HG02798 (cell line): Measurements from ENCODE around the gene CAMK2D.

Experiments used
- ATAC-seq: cut with Tn5 transposase; IDR thresholded peaks from one replicate; pipeline ENCODE4 v1.9.1; 2021; ENCODE audit warnings: mild to moderate bottlenecking; ENCODE audit not compliant: unreplicated experiment, poor library complexity

CAMK2D gene

DNA sequence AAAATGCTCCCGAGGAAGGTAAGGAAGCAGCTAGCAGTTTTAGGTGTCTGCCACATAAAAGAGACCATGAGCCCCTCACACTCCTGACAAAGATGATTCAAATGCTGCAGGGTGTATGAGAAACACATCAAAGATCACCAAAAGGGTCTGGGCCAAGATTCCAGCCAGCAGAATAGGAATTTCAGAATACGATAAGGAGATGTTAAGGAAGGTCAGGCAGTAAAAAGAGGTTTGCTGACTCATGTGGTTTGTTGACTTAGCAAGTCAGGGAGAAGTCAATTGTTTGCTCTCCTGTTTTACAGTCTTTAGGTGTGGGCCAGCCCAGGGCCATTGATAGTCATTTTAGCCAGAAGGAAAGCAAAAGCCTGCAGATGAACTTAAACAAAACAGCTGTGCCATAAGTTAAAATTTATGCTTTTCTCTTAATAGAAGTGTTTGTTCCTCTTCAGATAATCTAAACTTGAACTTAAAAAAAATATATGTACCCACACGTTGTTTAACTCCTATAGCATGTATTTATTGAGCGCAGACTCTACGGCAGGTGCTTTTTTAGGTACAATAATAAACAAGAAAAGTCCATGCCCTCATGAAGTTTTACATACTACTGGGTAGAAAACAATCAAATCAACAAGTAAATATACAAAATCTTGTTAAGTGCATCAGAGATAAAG lies 115.6 kb downstream of the CAMK2D start:
- no peak for ATAC-seq

DNA sequence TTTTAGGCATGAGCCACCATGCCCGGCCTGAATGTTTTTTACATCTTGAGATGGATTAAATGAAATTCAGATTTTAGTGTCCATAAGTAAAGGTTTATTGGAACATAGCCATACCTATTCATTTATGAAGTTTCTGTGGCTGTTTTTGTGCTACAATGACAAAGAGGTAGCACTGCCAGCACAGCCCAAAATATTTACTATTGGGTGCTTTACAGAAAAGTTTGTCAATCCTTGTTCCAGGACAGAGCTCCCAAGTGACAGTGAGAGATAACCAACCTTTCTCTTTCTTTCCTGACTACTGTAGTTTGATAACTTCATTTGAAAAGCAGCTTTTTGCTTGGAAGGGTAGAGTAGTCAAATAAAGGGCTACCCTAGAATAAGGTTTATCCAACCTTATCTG lies 116.2 kb downstream of the CAMK2D start:
- no peak for ATAC-seq

DNA sequence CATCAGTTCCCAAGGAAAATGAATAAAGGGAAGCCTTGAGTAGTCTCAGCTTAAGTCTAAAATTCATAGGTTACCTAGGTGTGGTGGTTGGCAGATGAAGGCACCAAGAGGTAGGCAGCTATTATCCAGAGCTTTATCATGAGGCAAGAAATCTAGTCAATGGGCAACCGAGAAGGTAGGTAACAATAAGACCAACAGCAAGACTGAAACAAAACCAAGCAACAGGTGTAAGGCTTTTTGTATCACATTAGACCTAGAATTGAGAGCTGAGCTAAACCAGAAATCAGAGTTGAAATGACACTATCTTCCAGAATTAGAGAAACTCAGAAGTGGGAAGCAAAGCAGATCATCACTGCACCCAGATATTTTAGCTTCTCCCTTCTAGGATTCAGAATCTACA lies 117.1 kb downstream of the CAMK2D start:
- no peak for ATAC-seq

DNA sequence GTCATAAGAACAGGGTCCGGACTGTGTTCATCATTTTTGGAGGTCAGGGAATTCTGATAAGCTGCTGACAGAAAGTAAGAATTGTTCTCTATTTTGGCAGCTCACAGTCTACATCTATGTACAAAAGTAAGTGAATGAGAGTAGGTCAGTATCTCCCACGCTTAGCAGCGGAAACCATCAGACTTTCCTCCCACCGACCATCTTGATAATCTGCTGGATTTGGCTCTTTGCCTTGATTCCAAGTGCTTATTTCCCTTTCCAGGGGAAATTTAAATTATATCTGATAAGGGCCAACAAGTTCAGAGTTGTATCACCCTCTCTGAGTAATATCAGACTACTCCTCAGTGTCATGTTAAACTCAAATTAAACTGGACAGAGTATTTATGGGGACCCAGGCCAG lies 118.0 kb downstream of the CAMK2D start:
- no peak for ATAC-seq

DNA sequence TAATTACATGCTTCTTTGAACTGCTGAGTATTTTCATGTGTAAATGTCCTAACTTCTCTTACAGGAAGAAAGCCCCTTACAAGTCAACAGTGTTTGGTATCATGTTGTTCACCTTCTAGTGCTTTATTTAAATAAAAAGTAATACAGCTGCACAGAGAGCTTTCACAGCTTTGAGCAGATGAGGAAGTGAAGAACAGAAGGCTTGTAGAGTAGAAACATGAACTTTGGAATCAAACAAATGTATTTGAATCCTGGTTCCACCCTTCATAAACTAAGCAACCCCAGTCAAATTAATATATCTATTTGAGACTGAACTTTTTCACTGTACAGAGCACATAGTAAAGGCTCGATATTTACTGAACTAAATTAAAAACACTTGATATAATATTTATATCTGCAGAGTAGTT lies 120.5 kb downstream of the CAMK2D start:
- ATAC-seq, result peak; percentile 78

DNA sequence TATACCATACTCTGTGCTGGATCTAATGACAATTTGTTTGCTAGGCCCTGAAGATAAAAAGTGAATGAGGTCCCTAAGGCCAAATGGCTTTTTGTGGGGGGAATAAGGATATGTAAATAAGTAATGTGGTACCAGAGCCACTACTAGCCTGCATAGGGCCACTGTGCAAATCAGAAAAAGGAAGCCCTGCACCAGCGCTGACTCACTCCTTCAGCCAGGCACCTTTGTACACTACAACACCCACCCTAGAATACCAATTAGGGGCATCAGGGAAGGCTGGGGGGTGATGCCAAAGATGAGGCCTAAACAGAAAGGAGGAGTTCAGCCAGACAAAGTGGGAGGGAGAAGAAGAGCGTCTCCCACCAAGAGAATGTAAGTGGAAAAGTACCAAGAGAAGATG lies 122.2 kb downstream of the CAMK2D start:
- no peak for ATAC-seq

DNA sequence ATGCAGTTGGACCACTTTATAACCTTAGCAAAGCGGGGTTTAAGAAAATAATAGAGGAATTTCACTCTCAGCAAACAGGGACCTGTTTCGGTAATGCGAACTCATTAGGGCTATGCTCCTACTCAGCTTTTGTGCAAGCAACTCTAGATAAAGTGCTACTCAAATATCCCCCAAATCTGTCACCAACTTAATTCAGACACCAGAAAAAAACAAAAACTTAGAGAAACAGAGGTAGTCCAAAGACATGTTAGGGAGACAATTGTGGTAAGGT lies 123.0 kb downstream of the CAMK2D start:
- ATAC-seq, result no peak

DNA sequence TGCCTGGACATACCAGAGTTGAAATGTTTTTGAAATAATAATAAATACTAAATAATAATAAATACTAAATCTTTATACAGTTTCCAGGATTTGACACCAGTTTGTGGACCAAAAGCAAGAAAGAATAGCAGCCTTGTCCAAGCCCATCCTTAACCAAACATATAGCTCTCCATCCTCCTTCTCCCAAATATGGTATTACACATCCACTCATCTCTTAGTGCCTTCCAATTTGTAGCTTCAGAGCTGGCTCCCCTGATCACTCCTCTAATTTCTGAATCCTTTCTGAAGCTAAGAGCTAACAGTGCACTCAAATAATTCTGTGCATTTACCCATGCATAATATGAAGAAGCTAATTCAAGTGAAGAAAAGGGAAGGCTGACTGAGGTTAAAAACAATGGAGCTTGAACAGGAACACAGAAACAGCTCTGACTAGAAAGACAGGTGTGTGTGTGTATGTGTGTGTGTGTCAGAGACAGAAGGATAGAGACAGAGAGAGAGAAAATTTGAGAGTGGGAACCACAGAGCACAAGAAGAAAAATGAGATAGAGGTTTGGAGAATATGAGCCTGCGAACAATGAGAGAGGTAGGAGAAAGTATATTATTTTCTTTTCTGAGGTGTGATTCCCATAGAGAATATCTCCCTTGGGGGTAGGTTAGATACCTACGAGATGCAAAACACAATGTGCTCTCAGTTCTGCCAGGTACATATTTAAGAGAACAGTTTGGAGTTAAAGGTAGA lies 123.5 kb downstream of the CAMK2D start:
- peak; percentile 21 for ATAC-seq

DNA sequence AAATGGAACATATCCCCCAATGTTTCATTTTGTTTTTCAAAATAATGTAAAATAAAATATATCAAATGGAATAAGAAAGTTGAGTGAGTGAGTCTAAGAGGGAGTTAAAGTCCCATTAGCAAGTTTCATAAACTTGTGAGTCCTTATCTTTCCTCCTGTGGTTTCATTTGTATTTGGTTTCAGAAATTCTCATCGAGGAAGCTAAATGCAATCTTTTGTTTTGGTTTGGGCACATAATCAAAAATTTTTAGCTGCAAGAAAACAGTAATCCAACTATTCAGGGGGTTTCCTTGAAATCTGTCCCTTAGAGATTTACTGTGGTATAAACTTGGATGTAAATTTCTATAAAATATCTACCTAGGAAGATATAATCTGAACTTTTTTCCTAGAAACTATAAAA lies 124.2 kb downstream of the CAMK2D start:
- ATAC-seq, result no peak

DNA sequence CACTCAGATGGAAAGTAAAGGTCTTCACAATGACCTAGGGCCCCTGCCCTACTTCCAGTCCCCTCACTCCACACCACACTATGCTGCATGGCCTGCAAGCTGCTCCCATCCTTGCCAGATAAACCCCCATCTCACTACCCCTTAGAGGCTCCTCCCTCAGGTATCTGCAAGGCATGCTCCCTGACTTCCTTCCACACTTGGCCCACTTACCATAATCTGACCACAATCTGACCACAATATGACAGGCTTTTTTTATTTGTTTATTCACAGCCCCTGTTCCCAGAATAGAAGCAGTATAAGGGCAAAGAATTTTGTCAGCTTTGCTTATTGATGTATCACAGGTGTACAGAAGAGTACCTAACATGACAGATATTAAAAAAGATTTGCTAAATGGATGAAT lies 124.7 kb downstream of the CAMK2D start:
- ATAC-seq, result no peak

DNA sequence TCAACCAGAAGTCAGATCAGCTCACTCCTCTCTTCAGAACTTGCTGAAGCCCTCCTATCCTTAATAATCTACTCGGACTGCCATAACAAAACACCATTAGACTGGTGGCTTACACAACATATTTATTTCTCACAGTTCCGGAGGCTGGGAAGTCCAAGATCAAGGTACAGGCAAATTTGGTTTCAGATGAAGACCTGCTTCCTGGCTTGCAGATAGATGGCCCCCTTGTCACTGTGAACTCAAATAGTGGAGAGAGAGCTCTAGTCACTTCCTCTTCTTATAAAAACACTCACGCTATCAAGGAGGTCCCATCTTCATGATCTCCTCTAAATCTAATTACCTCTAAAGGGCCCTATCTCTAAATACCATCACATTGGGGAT lies 125.1 kb downstream of the CAMK2D start:
- ATAC-seq, result peak; percentile 50

DNA sequence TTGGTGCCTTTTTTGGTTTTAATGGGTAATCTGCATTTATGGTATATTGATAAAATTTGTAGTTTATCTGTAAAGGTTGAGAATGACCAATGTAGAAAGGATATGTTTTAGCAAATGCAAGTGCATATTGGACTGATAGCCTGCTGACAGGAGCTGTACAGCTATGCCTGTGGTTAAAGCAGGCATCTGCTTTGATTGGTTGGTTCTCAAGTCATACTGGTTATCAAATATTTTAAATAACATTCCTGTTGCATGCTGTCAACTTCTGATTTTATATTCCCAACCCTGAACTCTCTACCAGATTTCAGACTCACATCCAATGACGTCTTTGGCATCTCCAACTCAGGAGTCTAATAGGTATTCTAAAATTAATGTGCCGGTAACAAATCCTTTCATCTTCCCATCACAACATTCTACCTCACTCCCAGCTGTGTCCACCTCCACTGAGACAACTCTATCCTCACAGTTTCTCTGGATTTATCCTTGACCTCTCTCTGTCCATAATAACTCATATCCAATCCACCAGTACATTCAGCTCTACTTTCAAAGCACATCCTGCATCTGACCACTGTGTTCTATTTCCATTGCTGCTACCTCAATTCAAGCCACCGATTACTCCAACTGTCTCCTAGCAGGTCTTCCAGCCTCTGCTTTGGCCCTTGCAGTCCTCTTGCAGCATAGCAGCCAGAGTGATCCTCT lies 125.7 kb downstream of the CAMK2D start:
- ATAC-seq, result no peak

DNA sequence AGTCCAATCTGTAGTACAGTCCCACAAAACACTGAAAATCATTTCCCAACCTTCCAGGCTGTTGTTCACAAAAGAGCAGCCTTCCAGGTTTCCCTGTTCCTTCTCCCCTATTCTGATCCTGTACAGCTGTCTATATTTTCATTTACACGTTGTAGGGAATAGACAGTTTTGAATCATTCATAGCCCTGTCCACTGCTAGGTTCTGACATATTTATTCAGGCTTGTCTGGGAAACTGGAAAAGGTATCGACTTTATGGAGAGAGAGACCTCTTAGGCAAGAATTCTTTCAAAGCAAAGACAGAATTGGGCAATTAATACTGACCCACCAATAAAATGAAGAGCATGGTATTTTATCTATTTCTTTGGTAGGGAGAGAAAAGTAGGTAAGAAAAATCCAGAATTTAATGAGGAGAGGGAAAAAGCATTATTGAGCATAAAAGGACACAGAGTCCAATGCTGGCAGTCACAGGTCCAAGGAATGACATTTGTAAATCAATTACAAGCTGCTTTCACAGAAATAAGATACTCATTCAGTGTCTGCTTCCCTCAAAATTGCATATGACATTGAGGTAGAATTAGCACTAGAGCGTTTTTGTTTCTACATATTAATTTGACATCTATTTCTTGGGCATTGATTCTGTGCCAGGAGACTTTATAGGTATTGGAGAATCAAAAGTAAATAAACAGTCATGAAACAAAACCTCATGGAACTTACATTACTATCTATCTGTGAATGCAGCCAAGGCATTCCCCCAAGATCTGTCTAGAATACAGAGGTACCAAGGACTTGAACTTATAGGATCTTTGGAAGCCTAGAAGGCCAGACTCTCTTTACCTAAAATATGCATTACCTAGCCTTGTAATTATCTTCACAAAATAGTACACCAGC lies 127.2 kb downstream of the CAMK2D start:
- ATAC-seq, result no peak

DNA sequence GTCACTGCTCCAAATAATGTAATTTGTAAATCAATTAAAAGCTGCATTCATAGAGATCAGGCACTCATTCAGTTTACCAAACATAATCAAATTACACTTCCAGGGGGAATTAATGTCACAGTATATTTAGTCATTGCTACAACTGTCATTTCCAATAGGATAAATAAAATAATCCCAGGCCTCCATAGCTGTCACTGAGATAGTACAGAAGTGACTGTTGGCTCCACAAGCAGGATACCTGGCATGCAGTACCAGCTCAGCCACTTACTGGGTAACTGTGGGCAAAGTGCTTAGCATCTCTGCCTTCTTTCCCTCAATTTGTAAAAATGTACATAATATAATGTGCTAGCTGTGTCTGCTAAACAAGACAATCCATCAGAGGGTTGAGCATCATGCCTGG lies 128.1 kb downstream of the CAMK2D start:
- ATAC-seq, result no peak

DNA sequence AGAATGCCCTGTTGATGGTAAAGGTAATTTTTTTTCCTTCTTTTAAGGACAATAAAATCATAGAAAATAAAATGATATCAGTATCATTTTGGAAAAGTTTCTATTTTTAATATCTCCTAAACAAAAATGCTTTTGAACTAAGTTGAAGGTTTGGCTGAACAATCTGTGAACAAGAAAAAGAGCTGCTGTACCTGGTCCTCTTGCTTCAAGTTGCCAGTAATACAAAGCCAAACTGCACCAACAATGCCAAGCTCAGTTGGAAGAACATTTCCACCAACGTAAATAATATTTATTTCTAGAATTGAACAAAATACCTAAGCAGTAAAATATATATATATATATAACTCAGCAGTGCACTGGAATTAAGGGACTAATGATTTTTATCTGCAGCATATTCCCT lies 132.8 kb downstream of the CAMK2D start:
- ATAC-seq, result no peak

DNA sequence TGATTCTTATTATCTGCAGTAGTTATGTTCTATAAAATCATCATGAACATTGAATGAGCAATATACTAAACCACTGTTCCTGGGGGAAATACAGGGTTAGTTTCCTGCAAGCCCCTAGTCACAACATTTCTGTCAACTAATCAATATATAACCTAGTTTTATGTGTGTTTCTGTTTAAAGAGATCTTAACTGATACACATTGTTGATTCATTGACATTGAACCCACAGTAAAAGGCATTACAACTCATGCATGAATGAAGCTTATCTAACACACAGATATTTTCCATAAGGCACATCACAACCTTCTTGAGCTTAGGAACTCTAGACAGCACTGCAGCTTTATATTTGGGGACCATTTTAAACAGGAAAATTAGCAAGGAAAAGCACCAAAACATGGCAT lies 134.2 kb downstream of the CAMK2D start:
- no peak for ATAC-seq

DNA sequence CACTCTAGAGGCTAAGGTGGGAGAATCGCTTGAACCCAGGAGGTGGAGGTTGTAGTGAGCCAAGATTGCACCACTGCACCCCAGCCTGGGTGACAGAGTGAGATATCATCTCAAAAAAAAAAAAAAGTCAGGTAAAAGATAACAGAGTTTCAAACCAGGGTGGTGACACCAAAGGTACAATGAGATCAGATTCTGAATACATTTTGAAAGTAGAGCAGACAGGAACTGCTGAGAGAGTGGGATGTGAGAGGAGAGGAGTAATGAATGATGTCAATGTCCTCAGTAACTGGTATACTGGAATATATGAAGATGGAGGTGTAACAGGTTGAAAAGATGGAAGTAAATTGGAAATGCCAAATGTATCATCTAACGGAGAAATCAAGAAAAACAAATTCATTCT lies 135.6 kb downstream of the CAMK2D start:
- ATAC-seq, result no peak

DNA sequence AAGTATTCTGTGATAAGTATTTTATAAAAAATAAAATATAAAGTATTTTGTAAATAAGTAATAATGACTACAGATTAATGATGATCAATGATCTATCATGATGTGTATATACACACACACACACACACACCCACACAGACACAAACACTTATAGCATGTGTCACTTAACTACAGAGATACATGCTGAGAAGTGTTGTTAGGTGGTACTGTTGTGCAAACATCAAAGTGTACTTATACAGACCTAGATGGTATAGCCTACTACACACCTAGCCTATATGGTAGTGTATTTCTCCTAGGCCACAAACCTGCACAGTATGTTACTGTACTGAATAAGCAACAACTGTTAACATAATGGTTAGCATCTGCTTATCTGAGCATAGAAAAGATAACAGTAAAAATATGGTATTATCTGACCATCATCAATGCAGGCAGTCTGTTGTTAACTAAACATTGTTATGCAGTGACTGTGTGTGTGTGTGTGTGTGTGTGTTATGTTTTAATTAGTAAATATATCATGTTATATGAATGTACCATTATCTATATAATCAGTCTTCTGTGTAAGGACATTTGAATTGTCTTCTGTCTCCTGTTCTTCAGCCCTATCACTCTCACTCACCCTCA lies 138.2 kb downstream of the CAMK2D start:
- ATAC-seq, result no peak

DNA sequence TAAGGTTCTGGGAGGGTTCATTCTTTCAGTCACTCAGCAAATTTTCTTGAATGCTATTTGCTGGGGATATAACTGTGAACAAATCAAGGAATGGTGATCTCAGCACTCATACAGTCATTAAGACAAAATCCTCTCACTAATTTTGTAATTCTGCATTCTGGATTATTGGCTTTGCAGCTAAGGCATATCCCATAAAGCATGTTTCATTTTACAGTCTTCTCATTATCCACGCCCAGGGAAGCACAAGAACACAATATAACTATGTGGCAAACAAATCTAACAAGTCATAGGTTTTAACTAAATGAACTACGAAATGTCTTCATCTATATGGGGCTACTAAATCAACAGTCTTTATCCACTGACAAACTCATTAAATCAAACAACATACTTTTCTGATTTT lies 139.9 kb downstream of the CAMK2D start:
- ATAC-seq, result no peak

DNA sequence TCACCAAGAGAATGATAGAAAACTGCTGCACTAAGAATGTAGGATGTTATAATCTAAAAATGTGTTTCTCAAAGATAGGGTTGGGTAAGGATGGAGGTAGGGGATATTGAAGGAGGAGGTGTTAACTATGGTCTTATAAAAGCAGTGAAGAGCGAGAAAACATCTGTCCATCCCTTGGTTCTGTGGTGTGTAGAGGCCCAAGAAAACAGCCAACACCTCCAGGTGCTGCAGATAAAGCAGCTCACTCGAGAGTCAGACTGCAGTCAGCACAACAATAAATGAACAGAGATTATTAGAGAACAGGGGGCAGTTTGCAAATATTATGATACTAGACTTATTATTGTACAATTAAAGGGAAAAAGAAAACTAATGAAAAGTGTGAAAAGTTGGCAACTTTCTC lies 141.5 kb downstream of the CAMK2D start:
- no peak for ATAC-seq
